OCI-LY1 (cell line): ENCODE results near the gene BAX.
A peak's percentile ranks its signal among the peaks of the same experiment; 100 is the strongest.

Source experiments
- H2AFZ ChIP-seq: fragments of 200-600 bp; sonication (generic), shearing (Covaris generic); 2 replicates; pipeline ENCODE4 v1.6.0; 2014; ENCODE audit warnings: antibody characterized with exemption, mild to moderate bottlenecking, low read length
- H3F3A ChIP-seq: fragments of 200-600 bp; sonication (generic), shearing (Covaris generic); 2 replicates; pipeline ENCODE4 v1.6.0; 2014; ENCODE audit warnings: mild to moderate bottlenecking, antibody characterized with exemption, low read length, moderate library complexity; ENCODE audit not compliant: insufficient read depth
- H3K27ac ChIP-seq: fragments of 200-600 bp; sonication (generic); 2 replicates; pipeline ENCODE4 v1.5.1; 2014; ENCODE audit warnings: low read length, mixed run types, mild to moderate bottlenecking, low read depth; ENCODE audit not compliant: poor library complexity, severe bottlenecking
- H3K27me3 ChIP-seq: fragments of 200-600 bp; sonication (generic); 2 replicates; pipeline ENCODE4 v1.6.0; 2014; ENCODE audit warnings: antibody characterized with exemption, mild to moderate bottlenecking, low read length, moderate library complexity; ENCODE audit not compliant: insufficient read depth
- H3K36me3 ChIP-seq: fragments of 200-600 bp; sonication (generic); 2 replicates; pipeline ENCODE4 v1.6.1; 2014; ENCODE audit warnings: mild to moderate bottlenecking, antibody characterized with exemption, low read length, moderate library complexity, mixed read lengths; ENCODE audit not compliant: insufficient read depth
- H3K4me1 ChIP-seq: fragments of 200-600 bp; sonication (generic); 2 replicates; pipeline ENCODE4 v1.5.1; 2014; ENCODE audit warnings: mild to moderate bottlenecking, low read length, moderate library complexity; ENCODE audit not compliant: insufficient read depth, severe bottlenecking
- H3K4me2 ChIP-seq: fragments of 200-600 bp; sonication (generic), shearing (Covaris generic); 2 replicates; pipeline ENCODE4 v1.6.1; 2014; ENCODE audit warnings: low read length
- H3K4me3 ChIP-seq: fragments of 200-600 bp; sonication (generic); 2 replicates; pipeline ENCODE4 v1.5.1; 2014; ENCODE audit warnings: low read length, low read depth, mild to moderate bottlenecking, mixed read lengths; ENCODE audit not compliant: poor library complexity, severe bottlenecking
- H3K79me2 ChIP-seq: fragments of 200-600 bp; shearing (Covaris generic); 2 replicates; pipeline ENCODE4 v1.6.1; 2016; ENCODE audit warnings: mixed run types, low read length, mixed read lengths; ENCODE audit not compliant: insufficient read depth
- H3K9ac ChIP-seq: fragments of 200-600 bp; sonication (generic), shearing (Covaris generic); 2 replicates; pipeline ENCODE4 v1.6.1; 2014; ENCODE audit warnings: mild to moderate bottlenecking, low read length, mixed read lengths
- H3K9me2 ChIP-seq: fragments of 200-600 bp; sonication (generic), shearing (Covaris generic); 2 replicates; pipeline ENCODE4 v1.6.1; 2014; ENCODE audit warnings: low read depth, mild to moderate bottlenecking, low read length, mixed read lengths
- H3K9me3 ChIP-seq: fragments of 200-600 bp; shearing (Covaris generic); 2 replicates; pipeline ENCODE4 v1.6.1; 2014; ENCODE audit warnings: low read length, mixed read lengths
- H4K20me1 ChIP-seq: fragments of 200-600 bp; sonication (generic), shearing (Covaris generic); 2 replicates; pipeline ENCODE4 v1.6.0; 2016; ENCODE audit warnings: mild to moderate bottlenecking, low read length; ENCODE audit not compliant: insufficient read depth
- CTCF ChIP-seq: fragments of 200-600 bp; sonication (generic), shearing (Covaris generic); IDR thresholded peaks from 2 replicates; pipeline ENCODE4 v1.5.1; 2017; ENCODE audit warnings: mild to moderate bottlenecking, antibody characterized with exemption, low read length, moderate library complexity, mixed read lengths
- EZH2 ChIP-seq: fragments of 200-600 bp; sonication (generic), shearing (Covaris generic); IDR thresholded peaks from 2 replicates; pipeline ENCODE4 v1.8.0; 2017; ENCODE audit warnings: borderline replicate concordance, mixed run types, mild to moderate bottlenecking, antibody characterized with exemption, low read length, moderate library complexity, mixed read lengths

BAX gene

DNA sequence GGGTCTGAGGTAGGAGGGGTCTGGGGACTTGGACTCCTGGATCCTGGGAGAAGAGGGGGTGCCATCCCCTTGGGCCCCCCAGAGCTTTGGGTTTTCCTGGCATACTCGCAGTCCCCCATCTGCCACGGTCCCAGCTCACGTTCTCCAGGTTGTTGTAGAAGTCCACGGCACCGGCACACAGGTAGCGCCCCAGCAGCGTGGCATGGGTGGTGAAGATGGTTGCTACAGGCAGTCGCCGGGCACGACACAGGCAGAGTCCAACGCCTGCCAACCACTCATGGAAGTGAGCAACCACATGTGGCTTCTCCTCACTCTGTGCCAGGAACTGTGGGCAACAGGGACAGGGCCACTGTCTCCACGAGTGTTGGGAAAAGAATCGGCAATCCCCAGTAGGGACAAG is 31.0 kb downstream of the BAX start:
- Histone ChIP-seq H3K27me3 (no peaks in the 10 kb centered on the region), H3K4me3 (no peak overlapping the region), H3K27ac (no peak overlapping the region), H3K36me3 (peaks cover 46% of the 10 kb centered on the region), H3K9ac (no peak overlapping the region), H3F3A (no peaks in the 10 kb centered on the region), H3K4me2 (no peak overlapping the region), H4K20me1 (no peaks in the 10 kb centered on the region), H3K4me1 (peaks cover 14% of the 10 kb centered on the region), H3K79me2 (no peaks in the 10 kb centered on the region), H2AFZ (no peak overlapping the region), H3K9me3 (no peaks in the 10 kb centered on the region), H3K9me2 (no peaks in the 10 kb centered on the region)
- TF ChIP-seq CTCF = no peak
- TF ChIP-seq EZH2 = no peak

- Histone ChIP-seq H3K4me2 (no peak overlapping the region), H3F3A (no peaks in the 10 kb centered on the region), H3K9ac (no peak overlapping the region), H3K27ac (no peak overlapping the region), H3K4me1 (peaks cover 14% of the 10 kb centered on the region), H3K4me3 (no peak overlapping the region), H3K9me3 (no peaks in the 10 kb centered on the region), H3K27me3 (no peaks in the 10 kb centered on the region), H3K36me3 (peaks cover 46% of the 10 kb centered on the region), H2AFZ (no peak overlapping the region), H3K79me2 (no peaks in the 10 kb centered on the region), H3K9me2 (no peaks in the 10 kb centered on the region), H4K20me1 (no peaks in the 10 kb centered on the region)
- TF ChIP-seq CTCF (no peak), EZH2 (no peak)
Measured at GRCh38 chr19:48986211-48986610, 31.5 kb downstream of the BAX start.

DNA sequence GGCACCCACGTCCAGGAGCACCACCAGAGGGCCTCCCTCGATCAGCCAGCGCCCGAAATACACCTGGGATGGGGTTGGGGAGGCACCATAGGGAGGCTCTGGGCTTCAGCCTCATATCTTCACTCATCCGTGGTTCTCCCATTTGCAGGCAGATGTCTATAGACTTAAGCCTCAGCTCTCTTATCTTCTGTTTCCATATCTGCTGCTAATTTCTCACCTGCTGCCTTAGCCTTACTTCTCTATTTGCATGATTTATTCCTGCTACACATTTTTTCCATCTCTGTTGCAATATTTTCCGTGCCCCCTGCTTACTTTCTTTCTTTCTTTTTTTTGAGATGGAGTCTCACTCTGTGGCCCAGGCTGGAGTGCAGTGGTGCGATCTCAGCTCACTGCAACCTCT is 32.6 kb downstream of the BAX start:
- no peaks in the 10 kb centered on the region for H3K27me3 ChIP-seq
- no peak overlapping the region for H3K4me2 ChIP-seq
- no peaks in the 10 kb centered on the region for H4K20me1 ChIP-seq
- no peaks in the 10 kb centered on the region for H3K9me3 ChIP-seq
- peak overlapping the region; percentile 70 for H3K27ac ChIP-seq
- peaks cover 24% of the 10 kb centered on the region for H3K4me1 ChIP-seq
- no peak overlapping the region for H3K4me3 ChIP-seq
- peaks cover 46% of the 10 kb centered on the region for H3K36me3 ChIP-seq
- H3K9me2 ChIP-seq = no peaks in the 10 kb centered on the region
- no peak overlapping the region for H3K9ac ChIP-seq
- H3K79me2 ChIP-seq = 0 out of 2 replicates have a peak, but pooled peaks cover 4% of the 10 kb centered on the region
- H3F3A ChIP-seq = no peaks in the 10 kb centered on the region
- TF ChIP-seq EZH2 = no peak
- peak; percentile 27; the same call in 1 of the 2 replicates for TF ChIP-seq CTCF
- H2AFZ ChIP-seq = no peak overlapping the region
